H9 (cell line): ENCODE measurements around the gene PCYT2. TPM values are rescaled to one million over a fixed set of nuclear protein-coding genes. Genes with fewer than 3 reads are reported as not detected.

Source experiments
- DNase-seq: peaks from one replicate; pipeline ENCODE4 v3.0.0-alpha.2; 2017
- H2AFZ ChIP-seq: one replicate; pipeline ENCODE4 v1.6.1; 2013; ENCODE audit warnings: mild to moderate bottlenecking, low read length, control low read depth, moderate library complexity
- H2AK5ac ChIP-seq: 2 replicates; pipeline ENCODE4 v1.6.1; 2013; ENCODE audit warnings: low read length, control low read depth, mixed read lengths; ENCODE audit not compliant: insufficient read length
- H2BK120ac ChIP-seq: one replicate; pipeline ENCODE4 v1.6.1; 2013; ENCODE audit warnings: low read depth, mild to moderate bottlenecking, low read length, control low read depth, inconsistent platforms; ENCODE audit not compliant: poor library complexity, severe bottlenecking
- H2BK12ac ChIP-seq: 2 replicates; pipeline ENCODE4 v1.6.1; 2013; ENCODE audit warnings: low read length, control low read depth, mixed read lengths, low read depth; ENCODE audit not compliant: insufficient read length
- H2BK15ac ChIP-seq: 2 replicates; pipeline ENCODE4 v1.6.1; 2013; ENCODE audit warnings: low read depth, low read length, control low read depth
- H2BK20ac ChIP-seq: one replicate; pipeline ENCODE4 v1.6.1; 2013; ENCODE audit warnings: low read depth, mild to moderate bottlenecking, low read length, control low read depth, inconsistent platforms; ENCODE audit not compliant: poor library complexity, severe bottlenecking
- H2BK5ac ChIP-seq: 2 replicates; pipeline ENCODE4 v1.6.1; 2013; ENCODE audit warnings: low read length, control low read depth, mixed read lengths; ENCODE audit not compliant: insufficient read length
- H3K14ac ChIP-seq: 2 replicates; pipeline ENCODE4 v1.6.1; 2013; ENCODE audit warnings: low read length, control low read depth; ENCODE audit not compliant: insufficient read depth
- H3K18ac ChIP-seq: 2 replicates; pipeline ENCODE4 v1.6.1; 2013; ENCODE audit warnings: low read depth, mild to moderate bottlenecking, mixed read lengths, low read length, control low read depth; ENCODE audit not compliant: insufficient read length
- H3K23ac ChIP-seq: 2 replicates; pipeline ENCODE4 v1.6.1; 2013; ENCODE audit warnings: low read length, control low read depth, mixed read lengths, low read depth; ENCODE audit not compliant: insufficient read length
- H3K23me2 ChIP-seq: 2 replicates; pipeline ENCODE4 v1.6.1; 2013; ENCODE audit warnings: low read depth, mild to moderate bottlenecking, mixed read lengths, low read length, control low read depth; ENCODE audit not compliant: insufficient read length, poor library complexity, severe bottlenecking
- H3K27ac ChIP-seq: 2 replicates; pipeline ENCODE4 v1.5.1; 2013; ENCODE audit warnings: low read length, control low read depth, mixed read lengths, low read depth; ENCODE audit not compliant: insufficient read length
- H3K27me3 ChIP-seq: 2 replicates; pipeline ENCODE4 v1.6.1; 2013; ENCODE audit warnings: low read length, control low read depth, inconsistent platforms; ENCODE audit not compliant: insufficient read depth
- H3K4ac ChIP-seq: 2 replicates; pipeline ENCODE4 v1.6.1; 2013; ENCODE audit warnings: low read depth, mild to moderate bottlenecking, control low read depth, inconsistent platforms, low read length, moderate library complexity
- H3K4me1 ChIP-seq: 2 replicates; pipeline ENCODE4 v1.6.1; 2013; ENCODE audit warnings: low read length, control low read depth, inconsistent platforms; ENCODE audit not compliant: insufficient read depth
- H3K4me2 ChIP-seq: 2 replicates; pipeline ENCODE4 v1.6.1; 2013; ENCODE audit warnings: low read length, control low read depth, mixed read lengths; ENCODE audit not compliant: insufficient read length, insufficient read depth
- H3K56ac ChIP-seq: 2 replicates; pipeline ENCODE4 v1.6.1; 2013; ENCODE audit warnings: low read depth, mild to moderate bottlenecking, mixed read lengths, low read length, control low read depth; ENCODE audit not compliant: insufficient read length
- H3K79me1 ChIP-seq: 2 replicates; pipeline ENCODE4 v1.6.1; 2013; ENCODE audit warnings: low read depth, mild to moderate bottlenecking, moderate library complexity, low read length, control low read depth, inconsistent platforms; ENCODE audit not compliant: insufficient read depth, poor library complexity, severe bottlenecking
- H3K79me2 ChIP-seq: 2 replicates; pipeline ENCODE4 v1.6.1; 2013; ENCODE audit warnings: low read length, control low read depth, inconsistent platforms; ENCODE audit not compliant: insufficient read depth
- H3K9ac ChIP-seq: 2 replicates; pipeline ENCODE4 v1.6.1; 2013; ENCODE audit warnings: low read length, control low read depth, mixed read lengths; ENCODE audit not compliant: insufficient read length; ENCODE audit errors: extremely low read depth
- H3K9me3 ChIP-seq: one replicate; pipeline ENCODE4 v1.6.1; 2013; ENCODE audit warnings: low read depth, low read length, inconsistent platforms; ENCODE audit not compliant: control insufficient read depth
- H3T11ph ChIP-seq: one replicate; pipeline ENCODE4 v1.6.1; 2013; ENCODE audit warnings: mild to moderate bottlenecking, low read length, control low read depth, inconsistent platforms
- H4K20me1 ChIP-seq: one replicate; pipeline ENCODE4 v1.6.1; 2013; ENCODE audit not compliant: control insufficient read depth, insufficient read length, insufficient read depth
- H4K5ac ChIP-seq: 2 replicates; pipeline ENCODE4 v1.6.1; 2013; ENCODE audit warnings: low read depth, mild to moderate bottlenecking, mixed read lengths, low read length, control low read depth; ENCODE audit not compliant: insufficient read length
- H4K8ac ChIP-seq: replicated peaks from 2 replicates; pipeline ENCODE4 v1.6.1; 2013; ENCODE audit warnings: low read length, control low read depth, mixed read lengths, low read depth; ENCODE audit not compliant: insufficient read length
- H4K91ac ChIP-seq: 2 replicates; pipeline ENCODE4 v1.6.1; 2013; ENCODE audit warnings: low read depth, mild to moderate bottlenecking, moderate library complexity, mixed read lengths, low read length, control low read depth; ENCODE audit not compliant: insufficient read length
- H3K27ac Mint-ChIP-seq, 3 experiments: 2 replicates in 2 of 3; 3 replicates in 1 of 3; pipeline ENCODE4 v1.8.0; 2020 to 2021; ENCODE audit warnings: mixed read lengths in 3 of 3, mild to moderate bottlenecking in 1 of 3, moderate library complexity in 1 of 3
- H3K27me3 Mint-ChIP-seq: 2 replicates; pipeline ENCODE4 v1.8.0; 2021; ENCODE audit warnings: low read depth, mild to moderate bottlenecking, moderate library complexity, mixed read lengths
- H3K36me3 Mint-ChIP-seq, 3 experiments: 2 replicates in 2 of 3; 3 replicates in 1 of 3; pipeline ENCODE4 v1.8.0; 2020 to 2021; ENCODE audit warnings: low read depth in 3 of 3, mixed read lengths in 3 of 3; ENCODE audit not compliant: insufficient read depth in 1 of 3
- H3K4me1 Mint-ChIP-seq, 2 experiments: 2 replicates each; pipeline ENCODE4 v1.8.0; 2020; ENCODE audit warnings: mixed read lengths in 2 of 2
- H3K4me3 Mint-ChIP-seq, 2 experiments: 2 replicates in 1 of 2; 3 replicates in 1 of 2; pipeline ENCODE4 v1.8.0; 2020 to 2021; ENCODE audit warnings: mild to moderate bottlenecking in 2 of 2, mixed read lengths in 2 of 2, moderate library complexity in 1 of 2
- H3K9me3 Mint-ChIP-seq, 2 experiments: 2 replicates in 1 of 2; 3 replicates in 1 of 2; pipeline ENCODE4 v1.8.0; 2020; ENCODE audit warnings: mild to moderate bottlenecking in 2 of 2, mixed read lengths in 2 of 2, moderate library complexity in 1 of 2
- CTCF ChIP-seq: fragments of 200-600 bp; sonication (generic); conservative IDR thresholded peaks from 3 replicates; pipeline ENCODE4 v1.8.0; 2021; ENCODE audit warnings: antibody characterized with exemption, mild to moderate bottlenecking
- WGBS: extraction: QIAGEN DNeasy Blood & Tissue Kit; methylation state at CpG from one replicate; pipeline ENCODE4 v1.1.7; 2013; ENCODE audit warnings: missing lambda C conversion rate, low lambda C conversion rate, mixed read lengths; ENCODE audit not compliant: insufficient read length; ENCODE audit errors: extremely low coverage; 5-methylcytosine and 5-hydroxymethylcytosine counted together
- total RNA-seq: library from RNA; stranded (reverse); gene quantifications from 2 replicates; pipeline ENCODE4 v1.2.1, GENCODE V29; 2021

PCYT2 gene
- total RNA-seq, 1 experiment from 2014 or later, result 24.5 TPM

- H3K27ac Mint-ChIP-seq, result peak overlapping the region; percentile 64 to 92 (median 90); a peak in 5 of 7 replicates
- Histone ChIP-seq H3K23me2 (peaks cover 8% of the 10 kb centered on the region), H2AK5ac (no peak overlapping the region), H3K4ac (no peak overlapping the region), H3K4me2 (no peak overlapping the region), H3K79me2 (no peaks in the 10 kb centered on the region; the same call in 1 of the 2 replicates), H4K91ac (no peak overlapping the region), H3K9me3 (no peaks in the 10 kb centered on the region), H4K5ac (no peak overlapping the region), H3K4me1 (no peaks in the 10 kb centered on the region), H3K56ac (no peak overlapping the region), H4K20me1 (no peaks in the 10 kb centered on the region), H3K18ac (no peak overlapping the region), H3K27ac (no peak overlapping the region), H4K8ac (no peak overlapping the region), H3K23ac (no peak overlapping the region), H3K79me1 (peaks cover 2% of the 10 kb centered on the region), H2BK20ac (no peak overlapping the region), H3K27me3 (no peaks in the 10 kb centered on the region), H2BK5ac (no peak overlapping the region), H2BK120ac (no peak overlapping the region), H2BK15ac (no peak overlapping the region), H3K14ac (no peak overlapping the region; the same call in 1 of the 2 replicates), H2AFZ (no peak overlapping the region), H3K9ac (no peak overlapping the region), H2BK12ac (no peak overlapping the region), H3T11ph (no peak overlapping the region)
- no peaks in the 10 kb centered on the region for H3K9me3 Mint-ChIP-seq
- no peak for TF ChIP-seq CTCF
- H3K27me3 Mint-ChIP-seq, result no peaks in the 10 kb centered on the region; the same call in 1 of the 2 replicates
- WGBS, result no CpG with 5 or more reads among the region's 23 CpGs
- H3K36me3 Mint-ChIP-seq, result peaks cover 13 to 33% (median 32%) of the 10 kb centered on the region in 3 experiments; a peak in 6 of 7 replicates
- H3K4me3 Mint-ChIP-seq, result peak overlapping the region in 1 of 2 experiments; percentile 9; a peak in 1 of 5 replicates
- peak; percentile 84 for DNase-seq
- H3K4me1 Mint-ChIP-seq, result peaks cover 21 to 37% of the 10 kb centered on the region in 2 experiments
These were observed 43.8 kb downstream of the PCYT2 start for GRCh38 chr17:81867170-81867990.
